PFSK-1 (cell line): ENCODE measurements around the gene DUS1L.

Experiments
- FOXP2 ChIP-seq: optimal IDR thresholded peaks from 2 replicates; pipeline ENCODE3; 2011; ENCODE audit warnings: borderline replicate concordance, control low read depth, inconsistent platforms; ENCODE audit not compliant: insufficient read depth; ENCODE audit errors: extremely low read length, extremely low read depth
- POLR2AphosphoS5 ChIP-seq: IDR thresholded peaks from 2 replicates; pipeline ENCODE4 v1.6.1; 2012; ENCODE audit warnings: low read depth, mild to moderate bottlenecking, control low read depth, low read length, moderate library complexity
- SIN3A ChIP-seq: IDR thresholded peaks from 2 replicates; pipeline ENCODE4 v1.6.1; 2012; ENCODE audit warnings: mild to moderate bottlenecking, low read length, moderate library complexity, borderline replicate concordance; ENCODE audit not compliant: insufficient read depth
- TAF1 ChIP-seq: IDR thresholded peaks from 2 replicates; pipeline ENCODE4 v1.6.1; 2012; ENCODE audit warnings: low read length, control low read depth, borderline replicate concordance; ENCODE audit not compliant: insufficient read depth
- TF ChIP-seq, protein P1 (sequence below), 2 experiments: IDR thresholded peaks; 2 replicates each; pipeline versions ENCODE4 v1.6.1 to v1.8.0; 2011 to 2012; ENCODE audit warnings: low read depth in 2 of 2, low read length in 2 of 2, control low read depth in 1 of 2, inconsistent platforms in 1 of 2, mild to moderate bottlenecking in 1 of 2, moderate library complexity in 1 of 2; ENCODE audit not compliant: insufficient read depth in 1 of 2

Gene DUS1L

DNA sequence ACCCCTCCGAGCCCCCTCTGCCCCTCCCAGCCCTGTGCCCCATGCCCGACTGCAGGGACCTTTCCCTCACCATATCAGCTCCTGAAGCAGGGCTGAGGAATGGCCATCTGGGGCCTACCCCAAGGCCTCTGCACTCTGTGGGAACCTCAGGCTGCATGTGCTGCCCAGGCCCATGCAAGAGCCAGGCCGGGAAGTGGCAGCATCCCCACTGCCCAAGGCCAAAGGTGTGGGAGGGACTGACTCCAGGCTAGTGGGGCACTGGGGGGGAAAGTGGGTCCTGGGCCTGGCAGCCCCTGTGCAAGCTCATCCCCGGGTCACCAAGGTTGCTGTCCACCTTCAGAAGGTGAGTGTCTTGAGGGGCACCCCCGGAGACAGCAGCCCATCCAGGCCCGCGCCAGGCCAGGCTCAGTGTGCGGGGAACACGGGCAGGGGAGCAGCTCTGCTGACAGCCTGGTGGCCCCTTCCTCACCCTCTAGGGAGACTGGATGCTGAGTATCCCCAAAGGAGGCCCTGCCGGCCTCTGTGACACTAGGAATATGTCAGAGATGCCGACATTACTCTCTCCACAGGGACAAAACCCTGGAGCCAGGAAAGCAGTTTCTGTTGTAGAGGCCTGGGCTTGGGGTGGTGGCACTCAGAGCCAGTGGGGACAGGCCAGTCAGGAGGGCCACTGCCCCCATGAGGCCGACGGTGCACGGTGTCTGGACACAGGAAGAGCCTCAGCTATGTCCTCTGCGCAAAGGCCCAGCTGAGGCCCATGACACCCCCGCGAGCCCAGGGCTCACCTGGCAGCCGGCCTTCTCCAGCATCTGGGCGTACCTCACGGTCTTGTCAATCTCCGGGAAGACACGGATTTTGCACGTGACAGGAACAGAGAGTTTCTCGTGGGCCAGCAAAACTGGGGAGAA lies 3.3 kb downstream of the DUS1L start:
- no peak for TF ChIP-seq FOXP2
- no peak for TF ChIP-seq SIN3A
- no peak for TF ChIP-seq TAF1
- TF ChIP-seq, protein P1, sequence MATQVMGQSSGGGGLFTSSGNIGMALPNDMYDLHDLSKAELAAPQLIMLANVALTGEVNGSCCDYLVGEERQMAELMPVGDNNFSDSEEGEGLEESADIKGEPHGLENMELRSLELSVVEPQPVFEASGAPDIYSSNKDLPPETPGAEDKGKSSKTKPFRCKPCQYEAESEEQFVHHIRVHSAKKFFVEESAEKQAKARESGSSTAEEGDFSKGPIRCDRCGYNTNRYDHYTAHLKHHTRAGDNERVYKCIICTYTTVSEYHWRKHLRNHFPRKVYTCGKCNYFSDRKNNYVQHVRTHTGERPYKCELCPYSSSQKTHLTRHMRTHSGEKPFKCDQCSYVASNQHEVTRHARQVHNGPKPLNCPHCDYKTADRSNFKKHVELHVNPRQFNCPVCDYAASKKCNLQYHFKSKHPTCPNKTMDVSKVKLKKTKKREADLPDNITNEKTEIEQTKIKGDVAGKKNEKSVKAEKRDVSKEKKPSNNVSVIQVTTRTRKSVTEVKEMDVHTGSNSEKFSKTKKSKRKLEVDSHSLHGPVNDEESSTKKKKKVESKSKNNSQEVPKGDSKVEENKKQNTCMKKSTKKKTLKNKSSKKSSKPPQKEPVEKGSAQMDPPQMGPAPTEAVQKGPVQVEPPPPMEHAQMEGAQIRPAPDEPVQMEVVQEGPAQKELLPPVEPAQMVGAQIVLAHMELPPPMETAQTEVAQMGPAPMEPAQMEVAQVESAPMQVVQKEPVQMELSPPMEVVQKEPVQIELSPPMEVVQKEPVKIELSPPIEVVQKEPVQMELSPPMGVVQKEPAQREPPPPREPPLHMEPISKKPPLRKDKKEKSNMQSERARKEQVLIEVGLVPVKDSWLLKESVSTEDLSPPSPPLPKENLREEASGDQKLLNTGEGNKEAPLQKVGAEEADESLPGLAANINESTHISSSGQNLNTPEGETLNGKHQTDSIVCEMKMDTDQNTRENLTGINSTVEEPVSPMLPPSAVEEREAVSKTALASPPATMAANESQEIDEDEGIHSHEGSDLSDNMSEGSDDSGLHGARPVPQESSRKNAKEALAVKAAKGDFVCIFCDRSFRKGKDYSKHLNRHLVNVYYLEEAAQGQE (IDR thresholded peaks at IDR 0.05; ENCODE audit: insufficient read depth in 1 of 2, low read depth in 2 of 2, low read length in 2 of 2), result no peak
- TF ChIP-seq POLR2AphosphoS5, result no peak

DNA sequence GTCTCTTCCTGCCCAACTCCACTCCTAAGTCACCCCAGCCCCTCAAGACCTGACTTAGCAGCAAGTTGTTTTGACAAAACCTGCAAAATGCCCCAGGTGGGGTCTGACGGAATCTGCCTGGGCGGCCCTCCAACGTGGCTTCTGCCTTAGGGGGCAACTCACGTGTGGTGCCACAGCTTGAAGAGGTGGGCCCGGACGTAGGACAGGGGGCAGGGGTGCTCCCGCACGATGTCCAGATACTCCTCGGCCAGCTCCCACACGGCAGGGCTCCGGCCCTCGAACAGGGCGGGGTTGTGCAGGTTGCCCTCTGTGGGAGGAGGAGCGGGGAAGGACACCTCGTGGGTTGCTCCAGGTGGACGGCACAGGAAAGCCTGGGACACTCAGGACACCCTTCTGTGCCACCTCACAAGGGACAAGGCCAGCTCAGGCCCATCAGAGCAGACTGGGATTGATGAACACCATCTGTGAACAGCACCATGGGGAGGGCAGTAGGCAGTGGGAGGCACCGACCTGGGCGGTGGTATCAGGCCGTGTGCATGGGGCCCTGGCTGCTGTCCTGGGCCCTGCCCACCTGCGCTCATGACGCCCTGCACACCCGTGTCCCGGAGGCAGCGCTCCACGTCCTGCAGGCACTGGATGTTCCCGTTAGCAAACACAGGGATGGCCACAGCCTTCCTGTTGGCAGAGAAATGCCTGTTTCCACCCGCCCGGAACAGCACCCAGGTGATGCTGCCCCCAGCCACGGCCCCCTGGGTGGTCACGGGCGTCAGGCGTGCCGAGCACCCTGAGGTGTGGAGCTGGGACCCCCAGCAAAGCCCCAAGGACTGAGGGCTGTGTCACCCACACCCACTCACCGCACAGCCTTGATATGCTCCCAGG lies 4.3 kb downstream of the DUS1L start:
- TF ChIP-seq FOXP2 (no peak), POLR2AphosphoS5 (0 out of 2 replicates have a peak, but pooled peaks have one; percentile 44)

DNA sequence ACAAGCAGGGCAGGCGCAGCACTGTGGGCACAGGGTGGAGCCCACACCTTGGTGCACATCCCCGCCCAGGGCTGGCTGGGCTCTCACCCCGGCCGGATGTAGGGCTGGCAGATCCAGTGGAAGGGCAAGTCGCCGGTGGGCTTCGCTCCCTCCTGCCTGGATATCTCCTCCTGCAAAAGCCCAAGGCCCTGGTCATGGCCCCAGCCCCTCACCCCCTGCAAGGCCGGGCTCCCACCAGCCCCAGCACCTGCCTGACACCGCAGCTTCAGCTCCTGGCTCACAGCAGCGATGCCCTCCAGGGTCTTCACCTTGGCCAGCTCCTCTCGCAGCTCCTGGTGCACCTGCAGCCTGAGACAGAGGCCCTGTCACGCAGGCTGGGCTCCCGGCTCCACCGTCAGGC lies 5.0 kb downstream of the DUS1L start:
- no peak for TF ChIP-seq TAF1
- TF ChIP-seq SIN3A, result no peak

GRCh38 chr17:82060001-82060380 lies 5.6 kb downstream of the DUS1L start:
- no peak for TF ChIP-seq TAF1
- TF ChIP-seq, protein P1 (IDR thresholded peaks at IDR 0.05; ENCODE audit: insufficient read depth in 1 of 2, low read depth in 2 of 2, low read length in 2 of 2), result no peak

DNA sequence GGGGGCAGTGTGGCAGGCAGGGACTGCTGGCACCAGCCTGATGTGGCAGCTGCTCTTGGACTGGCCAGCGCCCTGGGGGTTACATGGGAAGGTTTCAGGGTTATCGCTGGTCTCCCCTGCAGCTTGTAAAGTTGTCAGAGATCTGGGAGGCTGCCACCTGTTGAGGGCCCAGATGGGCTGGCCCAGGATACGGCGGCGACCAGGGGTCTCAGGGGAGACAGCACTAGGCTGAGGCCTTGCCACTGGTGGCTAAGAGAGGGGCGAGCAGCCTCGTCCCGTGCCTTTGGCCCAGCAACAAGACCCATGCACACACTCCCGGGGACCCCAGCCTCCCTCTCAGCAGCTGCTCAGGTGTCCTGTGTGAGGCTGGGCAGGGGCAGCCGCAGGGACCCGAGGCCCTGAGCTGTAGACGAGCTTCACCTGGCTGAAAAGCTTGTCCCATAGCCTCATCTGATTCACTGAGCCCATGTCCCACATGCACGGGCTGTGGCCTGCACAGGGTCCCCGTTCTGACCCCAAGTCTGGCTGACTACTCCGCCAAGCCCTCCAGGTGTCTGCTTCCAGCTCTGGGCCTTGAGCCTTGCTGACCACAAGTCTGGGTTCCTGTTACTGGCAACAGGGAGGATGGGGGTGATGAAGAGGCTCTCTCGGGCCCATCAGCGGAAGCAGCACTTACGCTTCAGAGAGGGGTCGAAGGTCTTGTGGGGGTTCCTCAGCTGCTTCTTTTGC lies 6.2 kb downstream of the DUS1L start:
- TF ChIP-seq TAF1, result no peak
- TF ChIP-seq SIN3A, result no peak
- TF ChIP-seq POLR2AphosphoS5, result peak; percentile 31; the same call in 1 of the 2 replicates
- TF ChIP-seq, protein P1 (IDR thresholded peaks at IDR 0.05; ENCODE audit: insufficient read depth in 1 of 2, low read depth in 2 of 2, low read length in 2 of 2), result no peak
- no peak for TF ChIP-seq FOXP2

GRCh38 chr17:82058855-82059249 lies 6.8 kb downstream of the DUS1L start:
- TF ChIP-seq, protein P1 (IDR thresholded peaks at IDR 0.05; ENCODE audit: insufficient read depth in 1 of 2, low read depth in 2 of 2, low read length in 2 of 2), result no peak
- TF ChIP-seq FOXP2 (no peak), POLR2AphosphoS5 (no peak), SIN3A (no peak), TAF1 (no peak)
